CD14-positive monocyte (primary cell): ENCODE results near the gene EN2. TPM values are rescaled to one million over a fixed set of nuclear protein-coding genes. Genes with fewer than 3 reads are reported as not detected.

Source experiments
- DNase-seq, 3 donors: peaks; one replicate each; pipeline ENCODE4 v3.0.0-alpha.2; 2011 to 2022
- H2AFZ ChIP-seq: 2 replicates; pipeline ENCODE4 v1.6.0; 2012; ENCODE audit warnings: mild to moderate bottlenecking, low read depth, low read length, inconsistent platforms; ENCODE audit not compliant: insufficient read depth, poor library complexity, severe bottlenecking
- H3K27ac ChIP-seq, 2 donors: 1 replicate in 1 of 2; 2 replicates in 1 of 2; pipeline ENCODE4 v1.5.1; 2012 to 2013; ENCODE audit warnings: low read length in 2 of 2, control low read depth in 1 of 2, inconsistent platforms in 1 of 2, low read depth in 1 of 2, mild to moderate bottlenecking in 1 of 2
- H3K27me3 ChIP-seq, 2 donors: one replicate each; pipeline versions ENCODE4 v1.6.0 to v1.6.1; 2011 to 2013; ENCODE audit warnings: low read length in 2 of 2; ENCODE audit not compliant: control insufficient read depth in 2 of 2, insufficient read depth in 2 of 2
- H3K36me3 ChIP-seq, 2 donors: replicated peaks in 1 of 2; 1 replicate in 1 of 2; 2 replicates in 1 of 2; pipeline versions ENCODE4 v1.5.1 to v1.6.1; 2012 to 2013; ENCODE audit warnings: low read length in 2 of 2, control low read depth in 1 of 2, inconsistent platforms in 1 of 2, mild to moderate bottlenecking in 1 of 2; ENCODE audit not compliant: insufficient read depth in 2 of 2, control insufficient read depth in 1 of 2
- H3K4me1 ChIP-seq, 2 donors: 1 replicate in 1 of 2; 2 replicates in 1 of 2; pipeline versions ENCODE4 v1.5.1 to v1.6.1; 2012 to 2013; ENCODE audit warnings: low read length in 2 of 2, control low read depth in 1 of 2, inconsistent platforms in 1 of 2, mild to moderate bottlenecking in 1 of 2, moderate library complexity in 1 of 2; ENCODE audit not compliant: insufficient read depth in 2 of 2, control insufficient read depth in 1 of 2
- H3K4me2 ChIP-seq: replicated peaks from 2 replicates; pipeline ENCODE3; 2012; ENCODE audit warnings: low read length, moderate library complexity, mild to moderate bottlenecking; ENCODE audit not compliant: poor library complexity, severe bottlenecking; ENCODE audit errors: extremely low read depth
- H3K4me3 ChIP-seq, 3 experiments: fragments of 200-600 bp in 1 of 3; sonication (generic) in 1 of 3; replicated peaks in 1 of 3; 1 replicate in 2 of 3; 2 replicates in 1 of 3; pipeline ENCODE4 v1.5.1; 2011 to 2013; ENCODE audit warnings: low read length in 3 of 3, mild to moderate bottlenecking in 3 of 3, control low read depth in 2 of 3, low read depth in 2 of 3, inconsistent platforms in 1 of 3, moderate library complexity in 1 of 3
- H3K79me2 ChIP-seq: 2 replicates; pipeline ENCODE4 v1.6.0; 2012; ENCODE audit warnings: mild to moderate bottlenecking, control low read depth, inconsistent platforms, low read length, moderate library complexity; ENCODE audit not compliant: insufficient read depth
- H3K9ac ChIP-seq: 2 replicates; pipeline ENCODE4 v1.6.0; 2017; ENCODE audit warnings: low read length, mild to moderate bottlenecking; ENCODE audit not compliant: insufficient read depth, poor library complexity, severe bottlenecking
- H3K9me3 ChIP-seq, 2 donors: replicated peaks in 1 of 2; 1 replicate in 1 of 2; 2 replicates in 1 of 2; pipeline versions ENCODE4 v1.5.1 to v1.6.1; 2012 to 2013; ENCODE audit warnings: low read length in 2 of 2, control low read depth in 1 of 2; ENCODE audit not compliant: control insufficient read depth in 1 of 2, insufficient read depth in 1 of 2
- H4K20me1 ChIP-seq: 2 replicates; pipeline ENCODE4 v1.6.0; 2012; ENCODE audit warnings: mild to moderate bottlenecking, low read length, control low read depth, moderate library complexity; ENCODE audit not compliant: insufficient read depth
- H3K27ac Mint-ChIP-seq, 7 donors: one replicate each; pipeline ENCODE4 v1.8.0; 2020; ENCODE audit warnings: mild to moderate bottlenecking in 7 of 7, mixed read lengths in 7 of 7, moderate library complexity in 6 of 7, inconsistent platforms in 2 of 7
- H3K27me3 Mint-ChIP-seq, 3 donors: one replicate each; pipeline ENCODE4 v1.8.0; 2021 to 2022; ENCODE audit warnings: low read depth in 3 of 3, mild to moderate bottlenecking in 3 of 3, mixed read lengths in 3 of 3, moderate library complexity in 3 of 3, inconsistent platforms in 1 of 3
- H3K36me3 Mint-ChIP-seq, 2 donors: one replicate each; pipeline ENCODE4 v1.8.0; 2020; ENCODE audit warnings: mixed read lengths in 2 of 2, inconsistent platforms in 1 of 2, mild to moderate bottlenecking in 1 of 2
- H3K4me1 Mint-ChIP-seq: one replicate; pipeline ENCODE4 v1.8.0; 2020; ENCODE audit warnings: mild to moderate bottlenecking, mixed read lengths
- H3K4me3 Mint-ChIP-seq, 2 donors: one replicate each; pipeline ENCODE4 v1.8.0; 2020; ENCODE audit warnings: mild to moderate bottlenecking in 2 of 2, mixed read lengths in 2 of 2, moderate library complexity in 1 of 2
- H3K9me3 Mint-ChIP-seq, 7 donors: one replicate each; pipeline ENCODE4 v1.8.0; 2020 to 2022; ENCODE audit warnings: mixed read lengths in 7 of 7, mild to moderate bottlenecking in 6 of 7, moderate library complexity in 6 of 7, inconsistent platforms in 2 of 7
- CTCF ChIP-seq: fragments of 200-600 bp; IDR thresholded peaks from one replicate; pipeline ENCODE4 v1.8.0; 2022; ENCODE audit warnings: antibody characterized with exemption, mild to moderate bottlenecking
- WGBS: methylation state at CpG from one replicate; pipeline ENCODE4 v1.1.5; 2013; ENCODE audit warnings: missing lambda C conversion rate; ENCODE audit not compliant: insufficient coverage; 5-methylcytosine and 5-hydroxymethylcytosine counted together
- intact Hi-C, 2 donors: fragments of 100-400 bp; cut with micrococcal nuclease; formaldehyde crosslinking; loops; one replicate each; pipeline versions ENCODE4 v1.15.0 to v1.15.1; 2023
- polyA plus RNA-seq, 3 donors: library from polyadenylated mRNA; depleted of rRNA in 1 of 3; unstranded in 2 of 3; stranded (reverse) in 1 of 3; fragments of 300-500 nt in 2 of 3; fragments of >200 nt in 1 of 3; fragmentation: Illumina TruSeq in 2 of 3; gene quantifications; 1 replicate in 2 of 3; 2 replicates in 1 of 3; pipeline ENCODE4 v1.2.3, GENCODE V29; 2012 to 2021

The EN2 gene
- polyA plus RNA-seq, 3 donors, result not detected

- Mint-ChIP-seq H3K4me3 (no peak overlapping the region), H3K4me1 (no peaks in the 10 kb centered on the region), H3K27me3 (peaks cover 10 to 71% (median 36%) of the 10 kb centered on the region in 3 donors), H3K36me3 (no peaks in the 10 kb centered on the region), H3K9me3 (peaks cover 0 to 13% (median 0%) of the 10 kb centered on the region in 7 donors), H3K27ac (no peak overlapping the region)
- intact Hi-C loops, result no loop called here
- Histone ChIP-seq H3K4me1 (no peaks in the 10 kb centered on the region), H3K9ac (no peak overlapping the region), H3K36me3 (no peaks in the 10 kb centered on the region), H3K27ac (no peak overlapping the region), H3K79me2 (no peaks in the 10 kb centered on the region), H3K9me3 (no peaks in the 10 kb centered on the region), H3K27me3 (peaks cover 0 to 7% of the 10 kb centered on the region in 2 donors), H3K4me2 (no peak overlapping the region), H3K4me3 (no peak overlapping the region), H2AFZ (no peak overlapping the region), H4K20me1 (no peaks in the 10 kb centered on the region)
- TF ChIP-seq CTCF, result no peak
- DNase-seq, result no peak
- WGBS, result 84% methylated on average over 6 of the region's 12 CpGs
Measured at GRCh38 chr7:155431231-155431630, 26.7 kb upstream of the EN2 start.

- H3K4me3 ChIP-seq, result no peak overlapping the region
- no peaks in the 10 kb centered on the region for H3K4me1 ChIP-seq
- no peak for TF ChIP-seq CTCF
- H4K20me1 ChIP-seq, result no peaks in the 10 kb centered on the region
- 85% methylated on average over 14 of the region's 14 CpGs for WGBS
- Mint-ChIP-seq H3K27me3 (peaks cover 10 to 71% (median 37%) of the 10 kb centered on the region in 3 donors), H3K36me3 (no peaks in the 10 kb centered on the region), H3K4me3 (no peak overlapping the region), H3K9me3 (peaks cover 0 to 13% (median 1%) of the 10 kb centered on the region in 7 donors), H3K4me1 (no peaks in the 10 kb centered on the region), H3K27ac (no peak overlapping the region)
- H3K9me3 ChIP-seq, result no peaks in the 10 kb centered on the region
- H2AFZ ChIP-seq, result no peak overlapping the region
- H3K27me3 ChIP-seq, result peaks cover 0 to 6% of the 10 kb centered on the region in 2 donors
- intact Hi-C loops, result no loop called here
- H3K9ac ChIP-seq, result no peak overlapping the region
- no peak for DNase-seq
- no peak overlapping the region for H3K27ac ChIP-seq
- H3K36me3 ChIP-seq, result no peaks in the 10 kb centered on the region
- H3K79me2 ChIP-seq, result no peaks in the 10 kb centered on the region
- H3K4me2 ChIP-seq, result no peak overlapping the region
Measured at GRCh38 chr7:155431711-155432110, 26.2 kb upstream of the EN2 start.
